Endodermal cell (in vitro differentiated cells): Measurements from ENCODE around the gene RPTOR. TPM values are rescaled to one million over a fixed set of nuclear protein-coding genes. Genes with fewer than 3 reads are reported as not detected.

Experiments used
- DNase-seq: peaks from one replicate; pipeline ENCODE4 v3.0.0-alpha.2; 2017
- H3K27ac ChIP-seq: 2 replicates; pipeline ENCODE4 v1.5.1; 2013; ENCODE audit warnings: mild to moderate bottlenecking, low read depth, low read length, moderate library complexity
- H3K27me3 ChIP-seq: 2 replicates; pipeline ENCODE4 v1.6.1; 2013; ENCODE audit warnings: mild to moderate bottlenecking, low read length, moderate library complexity; ENCODE audit not compliant: insufficient read depth, control insufficient read depth, poor library complexity, severe bottlenecking
- H3K36me3 ChIP-seq: 2 replicates; pipeline ENCODE4 v1.7.0; 2013; ENCODE audit warnings: mild to moderate bottlenecking, low read length, moderate library complexity; ENCODE audit not compliant: control insufficient read depth, insufficient read depth
- H3K4me1 ChIP-seq: one replicate; pipeline ENCODE4 v1.7.0; 2013; ENCODE audit warnings: low read length; ENCODE audit not compliant: control insufficient read depth, insufficient read depth
- H3K4me3 ChIP-seq: 2 replicates; pipeline ENCODE4 v1.5.1; 2013; ENCODE audit warnings: mild to moderate bottlenecking, low read length, moderate library complexity
- H3K9ac ChIP-seq: 2 replicates; pipeline ENCODE4 v1.6.1; 2013; ENCODE audit warnings: mild to moderate bottlenecking, low read length, moderate library complexity; ENCODE audit not compliant: poor library complexity, severe bottlenecking; ENCODE audit errors: extremely low read depth
- H3K9me3 ChIP-seq: 2 replicates; pipeline ENCODE4 v1.6.1; 2013; ENCODE audit warnings: mild to moderate bottlenecking, low read length, moderate library complexity; ENCODE audit not compliant: control insufficient read depth
- H3K27ac Mint-ChIP-seq: 2 replicates; pipeline ENCODE4 v1.8.0; 2020; ENCODE audit warnings: mixed read lengths
- H3K27me3 Mint-ChIP-seq: 2 replicates; pipeline ENCODE4 v1.8.0; 2021; ENCODE audit warnings: mild to moderate bottlenecking, mixed read lengths; ENCODE audit not compliant: insufficient read depth
- H3K36me3 Mint-ChIP-seq: 2 replicates; pipeline ENCODE4 v1.8.0; 2020; ENCODE audit warnings: low read depth, mixed read lengths
- H3K4me1 Mint-ChIP-seq: 2 replicates; pipeline ENCODE4 v1.8.0; 2020; ENCODE audit warnings: mixed read lengths
- H3K4me3 Mint-ChIP-seq: 2 replicates; pipeline ENCODE4 v1.8.0; 2020; ENCODE audit warnings: mild to moderate bottlenecking, moderate library complexity, mixed read lengths
- H3K9me3 Mint-ChIP-seq: 2 replicates; pipeline ENCODE4 v1.8.0; 2020; ENCODE audit warnings: mild to moderate bottlenecking, mixed read lengths
- CTCF ChIP-seq: fragments of 200-600 bp; sonication (generic); conservative IDR thresholded peaks from 2 replicates; pipeline ENCODE4 v1.5.0; 2021; ENCODE audit warnings: antibody characterized with exemption, mild to moderate bottlenecking
- WGBS, 2 experiments: methylation state at CpG; one replicate each; pipeline versions ENCODE4 v1.1.5 to v1.1.7; 2013; ENCODE audit warnings: missing lambda C conversion rate in 2 of 2, mixed read lengths in 1 of 2; ENCODE audit not compliant: insufficient coverage in 1 of 2, insufficient read length in 1 of 2; 5-methylcytosine and 5-hydroxymethylcytosine counted together
- total RNA-seq, 2 donors: library from RNA; stranded (reverse); fragmentation: NEBNext Ultra II Directional in 1 of 2; extraction: Animal tissue kit (Norgen Biotek cat#: 25700) in 1 of 2; gene quantifications; 2 replicates in 1 of 2; 3 replicates in 1 of 2; pipeline ENCODE4 v1.2.1, GENCODE V29; 2021

Gene RPTOR
- total RNA-seq, 2 donors from 2014 or later = 45.1 to 53.4 TPM

DNA sequence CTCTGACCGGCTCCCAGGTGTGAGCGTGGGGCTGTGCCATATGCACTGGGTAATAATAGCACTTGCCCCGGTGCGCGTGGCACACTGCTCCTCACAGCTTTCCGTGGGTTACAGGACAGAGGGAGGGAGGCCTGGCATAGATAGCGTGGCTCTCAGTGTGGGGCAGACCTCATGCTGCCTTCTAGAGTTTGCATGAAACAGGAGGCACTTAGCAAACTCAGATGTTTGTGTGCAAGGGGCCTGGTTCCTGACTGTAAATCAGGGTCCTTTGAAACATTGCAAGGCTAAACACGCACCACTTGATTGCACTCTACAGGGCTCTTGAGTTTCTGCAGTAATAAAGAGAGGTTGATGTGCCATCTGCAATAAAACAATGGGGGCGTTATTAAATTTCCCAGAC lies 101.7 kb downstream of the RPTOR start:
- Mint-ChIP-seq H3K36me3 (peaks cover 3% of the 10 kb centered on the region), H3K27ac (no peak overlapping the region), H3K4me3 (no peak overlapping the region), H3K27me3 (no peaks in the 10 kb centered on the region), H3K4me1 (peaks cover 23% of the 10 kb centered on the region), H3K9me3 (peaks cover 5% of the 10 kb centered on the region)
- Histone ChIP-seq H3K36me3 (peaks cover 3% of the 10 kb centered on the region), H3K9me3 (peaks cover 8% of the 10 kb centered on the region), H3K4me3 (no peak overlapping the region), H3K27ac (no peak overlapping the region), H3K9ac (no peak overlapping the region), H3K27me3 (no peaks in the 10 kb centered on the region), H3K4me1 (peaks cover 7% of the 10 kb centered on the region)
- no peak for TF ChIP-seq CTCF
- 85 to 96% methylated on average over 5 to 9 of the region's 9 CpGs for WGBS, 2 experiments
- peak; percentile 44 for DNase-seq

GRCh38 chr17:80647746-80648145 lies 103.1 kb downstream of the RPTOR start:
- Histone ChIP-seq H3K27me3 (no peaks in the 10 kb centered on the region), H3K36me3 (peaks cover 3% of the 10 kb centered on the region), H3K27ac (no peak overlapping the region), H3K4me3 (no peak overlapping the region), H3K9ac (no peak overlapping the region), H3K9me3 (no peaks in the 10 kb centered on the region), H3K4me1 (peaks cover 7% of the 10 kb centered on the region)
- Mint-ChIP-seq H3K4me1 (peaks cover 23% of the 10 kb centered on the region), H3K27me3 (no peaks in the 10 kb centered on the region), H3K36me3 (peaks cover 2% of the 10 kb centered on the region), H3K9me3 (no peaks in the 10 kb centered on the region), H3K4me3 (no peak overlapping the region), H3K27ac (no peak overlapping the region)
- TF ChIP-seq CTCF = no peak
- DNase-seq = no peak
- 94 to 97% methylated on average over 5 to 6 of the region's 6 CpGs for WGBS, 2 experiments

DNA sequence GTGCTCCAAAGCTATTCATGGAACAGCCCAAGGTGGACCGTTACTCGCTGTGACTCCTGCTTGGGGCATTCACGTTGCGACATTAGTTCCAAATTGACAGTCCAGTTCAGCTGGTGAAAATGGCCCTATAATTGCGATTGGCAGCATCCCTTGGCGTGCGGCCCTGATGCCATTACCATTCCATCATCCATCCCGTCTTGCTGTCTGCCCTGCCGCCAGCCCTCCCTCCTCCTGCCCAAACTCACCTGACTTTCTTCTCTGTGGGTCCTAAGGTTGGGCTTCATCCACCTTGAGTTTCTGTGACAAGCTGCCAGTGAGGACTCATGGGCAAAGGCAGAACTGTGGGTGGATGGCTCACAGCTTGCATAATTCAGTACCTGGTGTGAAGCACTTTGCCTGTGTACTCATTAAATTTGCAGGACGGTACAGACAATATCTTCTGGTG lies 104.6 kb downstream of the RPTOR start:
- Mint-ChIP-seq H3K27me3 (no peaks in the 10 kb centered on the region), H3K9me3 (no peaks in the 10 kb centered on the region), H3K36me3 (peaks cover 2% of the 10 kb centered on the region), H3K27ac (no peak overlapping the region), H3K4me1 (peaks cover 23% of the 10 kb centered on the region), H3K4me3 (no peak overlapping the region)
- TF ChIP-seq CTCF = no peak
- Histone ChIP-seq H3K9me3 (no peaks in the 10 kb centered on the region), H3K27me3 (no peaks in the 10 kb centered on the region), H3K36me3 (peaks cover 3% of the 10 kb centered on the region), H3K4me1 (peaks cover 7% of the 10 kb centered on the region), H3K4me3 (no peak overlapping the region), H3K9ac (no peak overlapping the region), H3K27ac (no peak overlapping the region)
- 94 to 95% methylated on average over 9 to 10 of the region's 10 CpGs for WGBS, 2 experiments
- DNase-seq = no peak
